ENCODE results near the gene SREBF2.
A peak's percentile ranks its signal among the peaks of the same experiment; 100 is the strongest.
"Not testable (repeated sequence)": the region's sequence is repeated elsewhere in the genome, so short reads cannot be mapped to it uniquely, and the experiment has no call there.

The SREBF2 gene

GRCh38 chr22:41842996-41843970, 10.4 kb downstream of the SREBF2 start:
- DNase-seq, result no peak

DNA sequence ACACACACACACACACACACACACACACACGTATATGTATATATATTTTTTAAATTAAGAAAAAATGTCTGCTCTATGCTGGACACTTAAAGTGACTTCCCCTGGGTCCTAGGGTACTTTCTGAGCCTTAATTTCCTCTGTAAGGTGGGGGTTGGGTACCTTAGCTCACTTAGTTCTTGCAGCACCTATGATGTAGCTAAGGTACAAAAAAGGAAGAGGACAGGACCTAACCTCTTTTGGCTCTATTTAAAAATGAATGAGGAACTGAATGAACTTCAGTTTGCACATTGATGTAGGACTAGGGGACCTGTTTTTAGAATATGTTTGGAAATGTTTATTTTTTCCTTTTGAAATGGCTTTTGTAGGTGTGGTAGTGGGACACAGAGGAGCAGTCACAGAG, 11.1 kb downstream of the SREBF2 start:
- DNase-seq, result no peak

GRCh38 chr22:41844513-41844912, 11.6 kb downstream of the SREBF2 start:
- DNase-seq, result no peak

DNA sequence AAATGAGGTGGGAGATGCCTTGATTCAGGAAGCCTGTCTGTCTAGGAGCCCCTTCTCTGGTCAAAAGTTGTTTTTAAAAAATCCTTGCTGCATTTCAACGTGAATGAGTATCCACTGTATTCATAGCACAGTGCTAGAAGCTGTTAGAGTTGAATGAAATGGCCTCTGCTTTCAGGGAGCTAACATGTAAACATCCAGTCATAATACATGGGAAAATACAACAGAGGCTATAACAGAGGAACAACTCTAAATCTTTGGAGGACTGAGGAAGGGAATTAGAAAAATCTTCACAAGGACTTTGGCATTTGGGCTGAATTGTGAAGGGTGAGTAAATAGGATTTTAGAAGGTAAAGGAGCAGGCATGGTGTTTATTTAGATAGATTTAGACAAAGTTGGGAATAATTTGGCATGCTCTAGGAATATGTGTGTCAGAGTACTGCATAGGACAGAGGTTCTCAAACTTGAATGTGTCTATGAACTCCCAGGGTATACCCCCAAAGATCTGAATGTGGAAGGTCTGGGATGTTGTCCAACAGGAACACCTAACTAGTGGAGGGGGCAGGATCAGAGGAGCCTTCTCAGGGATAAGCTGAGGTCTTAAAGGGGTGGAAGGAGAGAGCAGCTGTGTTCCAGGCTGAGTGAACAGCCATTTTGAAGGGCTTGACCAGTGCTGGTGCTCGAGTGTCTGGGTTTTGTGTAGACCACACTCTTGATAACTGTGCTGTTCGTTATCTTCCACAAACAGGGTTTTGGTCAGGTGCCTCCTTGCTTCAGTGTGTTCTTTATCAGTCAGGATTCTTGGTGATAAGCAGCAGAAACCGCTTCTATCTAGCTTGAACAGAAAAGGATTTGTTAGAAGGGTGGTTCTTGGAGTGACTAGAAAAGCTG, 12.7 kb downstream of the SREBF2 start:
- no peak for DNase-seq

DNA sequence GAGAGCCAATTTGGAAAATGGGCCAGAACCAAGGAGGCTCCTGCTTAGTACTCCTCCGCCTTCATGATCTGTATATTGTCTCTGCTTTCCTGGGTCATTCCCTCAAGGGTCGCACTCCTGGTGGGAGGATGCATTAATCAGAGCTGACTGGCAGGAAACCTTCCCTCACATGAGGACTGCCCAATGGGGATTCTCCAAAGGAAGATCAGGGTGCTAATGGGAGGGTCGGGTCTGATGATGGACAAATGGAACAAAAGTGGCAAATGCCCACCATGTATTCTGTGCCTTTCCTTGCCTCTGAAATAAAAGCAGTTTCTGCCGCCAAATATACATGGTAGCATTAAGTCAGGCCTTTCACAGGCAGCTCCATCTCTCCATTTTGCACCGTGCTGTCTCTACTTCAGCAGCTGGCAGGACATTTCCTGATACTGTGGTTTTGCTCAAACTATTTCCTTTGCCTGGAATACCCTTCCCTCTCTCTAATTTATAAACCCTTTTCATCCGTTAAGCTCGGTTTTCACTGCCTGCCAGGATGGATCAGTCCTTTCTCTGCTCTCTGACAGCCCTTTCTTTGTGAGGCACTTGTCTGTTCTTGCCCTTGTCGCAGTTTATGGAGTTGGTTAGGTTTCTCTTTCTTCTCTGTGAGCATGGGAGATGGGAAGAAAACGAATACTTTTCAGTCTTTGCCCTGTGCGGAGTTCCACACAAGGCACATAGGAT, 13.5 kb downstream of the SREBF2 start:
- DNase-seq, result no peak

DNA sequence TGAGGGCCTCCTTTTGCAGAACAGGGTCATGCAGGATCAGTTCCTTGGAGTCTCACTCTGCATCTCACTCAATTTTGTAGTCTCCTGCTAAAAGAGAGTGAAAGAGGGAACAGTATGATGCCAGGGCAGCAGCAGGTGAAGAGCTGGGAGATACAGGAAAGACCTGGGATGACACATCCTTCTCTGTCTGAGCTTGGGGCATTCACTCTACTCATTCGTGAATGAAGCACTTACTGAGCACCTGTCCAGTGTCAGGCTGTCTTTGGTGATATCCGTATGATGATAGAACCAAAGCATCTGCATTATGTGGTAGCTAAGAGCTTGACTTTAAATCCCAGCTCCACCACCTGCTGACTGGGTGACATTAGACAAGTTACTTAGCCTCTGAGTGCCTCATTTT, 14.4 kb downstream of the SREBF2 start:
- no peak for DNase-seq

- DNase-seq, result no peak
Measured at GRCh38 chr22:41848468-41848867, 15.6 kb downstream of the SREBF2 start.

DNA sequence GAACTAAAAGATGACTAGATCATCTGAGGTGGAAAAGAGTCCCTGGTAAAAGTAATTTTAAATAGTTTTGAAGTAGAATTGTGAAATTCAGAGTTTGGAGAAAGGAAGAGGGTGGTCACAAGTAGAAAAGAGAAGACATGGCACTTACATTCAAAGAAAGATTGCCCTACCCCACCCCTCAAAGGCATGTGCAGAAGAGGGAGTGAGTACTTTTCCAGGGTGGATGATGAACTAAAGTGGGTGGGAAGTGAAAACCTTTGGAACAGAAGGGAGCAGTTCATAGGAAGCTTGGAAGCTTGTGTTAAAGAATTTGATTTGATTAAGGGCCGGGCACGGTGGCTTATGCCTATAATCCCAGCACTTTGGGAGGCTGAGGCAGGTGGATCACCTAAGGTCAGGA, 23.6 kb downstream of the SREBF2 start:
- no peak for DNase-seq

- peak; percentile 51 for DNase-seq
Measured at GRCh38 chr22:41857155-41857859, 24.4 kb downstream of the SREBF2 start.

GRCh38 chr22:41857860-41858199, 24.9 kb downstream of the SREBF2 start:
- DNase-seq, result no peak

DNA sequence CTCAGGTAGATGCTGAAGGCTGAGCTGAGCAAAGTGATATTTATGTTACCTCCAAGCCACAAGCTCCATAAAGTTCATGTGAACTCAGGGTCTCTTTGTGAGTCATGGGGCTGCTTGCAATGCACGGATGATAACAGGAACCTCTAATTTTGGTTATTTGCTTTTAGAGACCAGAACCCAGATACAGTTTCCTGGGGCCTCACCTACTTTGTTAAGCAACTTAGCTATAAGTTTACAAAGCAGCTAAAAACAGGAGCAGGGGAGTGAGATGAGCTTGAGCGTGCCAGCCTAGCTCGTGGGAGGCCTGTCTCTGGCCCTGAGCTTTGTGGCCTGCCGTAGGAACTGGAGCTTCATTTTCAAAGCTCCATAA, 29.2 kb downstream of the SREBF2 start:
- no peak for DNase-seq

- DNase-seq, result no peak
Measured at GRCh38 chr22:41862530-41863266, 29.8 kb downstream of the SREBF2 start.

DNA sequence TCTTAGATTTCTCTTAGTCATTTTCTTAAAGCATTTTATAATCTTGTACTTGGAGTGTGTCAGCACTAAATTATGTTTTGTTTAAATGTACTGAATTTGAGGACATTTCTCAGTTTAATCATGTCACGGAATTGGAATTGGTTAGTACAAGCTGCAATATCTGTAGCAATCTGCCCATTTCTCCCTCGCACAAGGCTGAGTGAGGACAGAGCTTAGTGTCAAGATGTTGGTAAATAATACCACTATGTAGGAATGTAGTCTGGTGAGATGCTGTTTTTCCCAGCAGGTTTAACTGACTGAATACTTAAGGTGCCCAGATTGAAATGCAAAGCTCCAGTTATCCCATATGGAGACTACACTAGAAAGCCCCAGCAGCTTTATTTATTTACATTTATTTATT, 30.6 kb downstream of the SREBF2 start:
- DNase-seq, result no peak

GRCh38 chr22:41868556-41868955, 35.7 kb downstream of the SREBF2 start:
- no peak for DNase-seq

- not testable (repeated sequence) for DNase-seq
Measured at GRCh38 chr22:41870081-41870480, 37.2 kb downstream of the SREBF2 start.

- no peak for DNase-seq
Measured at GRCh38 chr22:41870786-41871185, 37.9 kb downstream of the SREBF2 start.

- DNase-seq, result no peak
Measured at GRCh38 chr22:41873391-41873790, 40.5 kb downstream of the SREBF2 start.

DNA sequence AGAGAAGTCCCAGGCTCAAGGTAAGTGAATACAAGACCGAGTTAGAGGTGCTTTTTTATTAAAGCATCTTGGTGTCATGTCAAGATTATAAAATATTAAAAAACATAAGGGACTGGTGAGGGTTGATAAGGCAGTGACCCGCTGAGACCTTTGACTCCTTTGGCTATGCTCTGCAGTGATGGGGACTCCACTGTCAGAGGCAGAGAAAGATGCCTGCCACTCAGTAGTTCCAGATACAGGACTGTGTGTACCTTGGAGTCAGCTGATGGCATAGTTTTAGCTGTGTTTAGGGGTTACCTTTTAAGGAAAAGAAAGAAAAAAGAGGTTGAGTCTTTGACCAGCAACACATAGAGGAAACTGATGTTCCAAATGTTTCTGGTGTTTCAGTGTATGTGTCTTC, 41.2 kb downstream of the SREBF2 start:
- DNase-seq, result no peak

- no peak for DNase-seq
Measured at GRCh38 chr22:41875531-41876270, 42.8 kb downstream of the SREBF2 start.

- no peak for DNase-seq
Measured at GRCh38 chr22:41876275-41876674, 43.4 kb downstream of the SREBF2 start.

DNA sequence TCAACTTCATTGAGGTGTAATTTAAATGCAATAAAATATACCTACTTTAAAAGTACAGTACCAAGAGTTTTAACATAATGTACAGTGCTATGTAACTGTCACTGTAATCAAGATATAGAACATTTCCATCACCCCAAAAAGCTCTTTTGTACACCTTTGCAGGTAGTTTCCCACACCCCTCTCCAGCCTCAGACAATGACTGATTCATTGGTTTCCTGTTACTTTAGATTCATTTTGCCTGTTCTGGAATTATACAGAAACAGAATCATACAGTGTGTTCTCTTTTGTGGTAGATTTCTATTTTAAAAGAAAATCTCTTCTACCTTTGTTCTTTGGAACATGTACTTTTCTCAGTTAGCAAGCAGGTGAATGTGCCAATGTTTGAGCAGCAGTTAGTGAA, 43.8 kb downstream of the SREBF2 start:
- DNase-seq, result no peak

Measured in right forelimb (tissue), 1 donor.